Esophagus muscularis mucosa (tissue), 3 donors: Measurements from ENCODE around the gene NBAS.

ENCODE experiments used
- POLR2A ChIP-seq: fragments of 450-650 bp; IDR thresholded peaks from one replicate; pipeline ENCODE4 v1.6.1; 2017; ENCODE audit warnings: antibody characterized with exemption, moderate library complexity, mild to moderate bottlenecking, low read depth
- TF ChIP-seq, protein P1 (sequence below), 3 experiments: fragments of 200-600 bp in 2 of 3; fragments of 450-650 bp in 1 of 3; sonication (generic) in 2 of 3; IDR thresholded peaks; one replicate each; pipeline ENCODE4 v1.5.1; 2017 to 2019; ENCODE audit warnings: antibody characterized with exemption in 3 of 3, mild to moderate bottlenecking in 2 of 3, moderate library complexity in 1 of 3

DNA sequence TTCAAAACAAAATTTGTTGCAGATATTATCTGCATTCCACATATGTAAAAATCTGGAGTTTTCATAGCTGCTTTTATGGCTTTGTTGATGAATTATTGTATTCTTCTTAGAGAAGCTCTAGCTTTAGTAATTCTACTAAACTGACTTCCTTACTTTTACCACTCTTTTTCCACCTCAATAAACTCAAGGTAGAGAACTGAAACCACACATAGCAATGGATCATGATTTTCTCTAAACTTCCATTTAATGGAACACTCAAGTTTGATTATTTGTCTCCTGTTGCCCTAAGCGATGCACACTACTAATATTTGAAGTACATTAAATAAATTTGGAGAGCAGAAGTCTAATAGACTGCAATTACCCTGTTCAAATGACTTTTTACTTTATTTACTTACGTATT is 192.0 kb downstream of the NBAS start:
- no peak for TF ChIP-seq POLR2A
- TF ChIP-seq, protein P1, sequence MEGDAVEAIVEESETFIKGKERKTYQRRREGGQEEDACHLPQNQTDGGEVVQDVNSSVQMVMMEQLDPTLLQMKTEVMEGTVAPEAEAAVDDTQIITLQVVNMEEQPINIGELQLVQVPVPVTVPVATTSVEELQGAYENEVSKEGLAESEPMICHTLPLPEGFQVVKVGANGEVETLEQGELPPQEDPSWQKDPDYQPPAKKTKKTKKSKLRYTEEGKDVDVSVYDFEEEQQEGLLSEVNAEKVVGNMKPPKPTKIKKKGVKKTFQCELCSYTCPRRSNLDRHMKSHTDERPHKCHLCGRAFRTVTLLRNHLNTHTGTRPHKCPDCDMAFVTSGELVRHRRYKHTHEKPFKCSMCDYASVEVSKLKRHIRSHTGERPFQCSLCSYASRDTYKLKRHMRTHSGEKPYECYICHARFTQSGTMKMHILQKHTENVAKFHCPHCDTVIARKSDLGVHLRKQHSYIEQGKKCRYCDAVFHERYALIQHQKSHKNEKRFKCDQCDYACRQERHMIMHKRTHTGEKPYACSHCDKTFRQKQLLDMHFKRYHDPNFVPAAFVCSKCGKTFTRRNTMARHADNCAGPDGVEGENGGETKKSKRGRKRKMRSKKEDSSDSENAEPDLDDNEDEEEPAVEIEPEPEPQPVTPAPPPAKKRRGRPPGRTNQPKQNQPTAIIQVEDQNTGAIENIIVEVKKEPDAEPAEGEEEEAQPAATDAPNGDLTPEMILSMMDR (IDR thresholded peaks at IDR 0.05): no peak
